SU-DHL-6 (cell line): Measurements from ENCODE around the gene COMMD6.

Experiments used
- H2AFZ ChIP-seq: fragments of 200-600 bp; sonication (generic); 2 replicates; pipeline ENCODE4 v1.6.1; 2014; ENCODE audit warnings: low read depth, mild to moderate bottlenecking, moderate library complexity, mixed read lengths, antibody characterized with exemption, low read length; ENCODE audit not compliant: severe bottlenecking
- H3F3A ChIP-seq: fragments of 200-600 bp; shearing (Covaris generic); 2 replicates; pipeline ENCODE4 v1.6.0; 2016; ENCODE audit warnings: antibody characterized with exemption, mild to moderate bottlenecking; ENCODE audit not compliant: insufficient read depth
- H3K27ac ChIP-seq: fragments of 200-600 bp; sonication (generic); 2 replicates; pipeline ENCODE4 v1.5.1; 2016; ENCODE audit warnings: low read depth, mild to moderate bottlenecking, low read length, moderate library complexity, mixed read lengths
- H3K27me3 ChIP-seq: fragments of 200-600 bp; sonication (generic), shearing (Covaris generic); 2 replicates; pipeline ENCODE4 v1.6.0; 2014; ENCODE audit warnings: mild to moderate bottlenecking, low read length
- H3K36me3 ChIP-seq: fragments of 200-600 bp; sonication (generic); 2 replicates; pipeline ENCODE4 v1.6.1; 2014; ENCODE audit warnings: mild to moderate bottlenecking, low read length, mixed read lengths
- H3K4me2 ChIP-seq: fragments of 300-600, 200-600 bp; shearing (Covaris generic), sonication (generic); 2 replicates; pipeline ENCODE4 v1.6.0; 2014; ENCODE audit warnings: low read length, low read depth, mild to moderate bottlenecking; ENCODE audit not compliant: poor library complexity, severe bottlenecking
- H3K4me3 ChIP-seq: fragments of 200-600 bp; sonication (generic); 2 replicates; pipeline ENCODE4 v1.5.1; 2014; ENCODE audit warnings: antibody characterized with exemption, low read length, mild to moderate bottlenecking, mixed read lengths; ENCODE audit not compliant: insufficient read depth, poor library complexity, severe bottlenecking
- H3K79me2 ChIP-seq: fragments of 200-600 bp; sonication (generic); 2 replicates; pipeline ENCODE4 v1.6.1; 2014; ENCODE audit warnings: mild to moderate bottlenecking, low read length, moderate library complexity; ENCODE audit not compliant: insufficient read depth
- H3K9ac ChIP-seq: fragments of 200-600 bp; sonication (generic); 2 replicates; pipeline ENCODE4 v1.7.0; 2014; ENCODE audit warnings: mild to moderate bottlenecking, low read length
- H3K9me2 ChIP-seq: fragments of 200-600 bp; sonication (generic); replicated peaks from 2 replicates; pipeline ENCODE4 v1.6.1; 2014; ENCODE audit warnings: low read length; ENCODE audit not compliant: insufficient read depth
- H3K9me3 ChIP-seq: fragments of 200-600 bp; sonication (generic); 2 replicates; pipeline ENCODE4 v1.6.1; 2014; ENCODE audit warnings: low read length, mixed read lengths; ENCODE audit not compliant: insufficient read depth
- H4K20me1 ChIP-seq: fragments of 200-600 bp; sonication (generic); 2 replicates; pipeline ENCODE4 v1.6.1; 2014; ENCODE audit warnings: low read depth, mild to moderate bottlenecking, antibody characterized with exemption, low read length, moderate library complexity, mixed read lengths
- EZH2phosphoT487 ChIP-seq: fragments of 200-600 bp; sonication (generic), shearing (Covaris generic); conservative IDR thresholded peaks from 2 replicates; pipeline ENCODE4 v1.6.1; 2018; ENCODE audit warnings: mild to moderate bottlenecking, antibody characterized with exemption, low read length, moderate library complexity, mixed read lengths
- TF ChIP-seq, protein P1 (sequence below): fragments of 200-600 bp; sonication (generic); IDR thresholded peaks from one replicate; pipeline ENCODE4 v1.5.1; 2017; ENCODE audit warnings: antibody characterized with exemption, mild to moderate bottlenecking, low read length, moderate library complexity; ENCODE audit not compliant: insufficient read depth, poor library complexity, severe bottlenecking

COMMD6 gene

DNA sequence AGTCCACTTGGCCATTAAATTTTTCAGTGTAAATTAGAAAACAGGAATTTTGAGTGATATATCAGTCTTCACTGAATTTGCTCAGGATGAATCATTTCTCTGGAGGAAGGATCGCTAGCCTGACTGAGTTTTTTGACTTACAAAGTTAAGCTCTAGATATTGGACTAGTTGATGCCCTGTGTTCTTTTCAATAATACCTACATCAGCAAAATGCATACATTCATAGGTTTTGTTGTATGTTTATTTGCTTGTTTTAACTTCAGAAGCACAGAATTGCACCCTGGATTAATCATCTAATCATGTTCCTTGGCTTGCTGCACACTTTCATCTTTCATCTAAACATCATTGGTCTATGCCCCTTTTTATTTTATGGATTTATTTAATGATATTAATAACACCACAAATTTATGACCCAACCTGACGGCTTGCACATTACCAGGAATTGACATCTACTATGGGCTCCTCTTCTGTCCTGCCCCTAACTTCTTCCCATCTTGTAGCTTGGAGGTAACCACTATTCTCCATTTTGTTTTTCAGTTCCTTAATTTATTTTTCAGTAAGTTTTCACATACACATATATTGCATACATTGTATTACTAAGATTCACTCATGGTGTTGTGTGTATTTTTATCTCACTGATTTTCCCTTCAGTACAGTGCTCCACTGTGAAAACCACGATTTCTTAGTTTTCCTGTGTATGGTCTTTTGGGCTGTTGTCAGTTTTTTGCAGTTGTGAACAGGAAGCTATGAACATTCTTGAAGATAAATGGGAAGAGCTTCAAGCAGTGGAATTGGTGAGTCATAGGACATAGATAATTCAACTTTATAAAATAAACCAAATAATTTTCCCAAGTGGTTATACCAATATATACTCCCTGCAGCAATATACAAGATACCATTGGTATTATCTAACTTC is 23.3 kb downstream of the COMMD6 start:
- Histone ChIP-seq H3F3A (no peaks in the 10 kb centered on the region), H3K4me3 (no peak overlapping the region), H4K20me1 (no peaks in the 10 kb centered on the region), H3K27me3 (no peaks in the 10 kb centered on the region), H3K27ac (no peak overlapping the region), H3K79me2 (no peaks in the 10 kb centered on the region), H3K9me3 (no peaks in the 10 kb centered on the region), H2AFZ (no peak overlapping the region), H3K4me2 (no peak overlapping the region), H3K9ac (no peak overlapping the region), H3K9me2 (no peaks in the 10 kb centered on the region), H3K36me3 (no peaks in the 10 kb centered on the region)
- TF ChIP-seq, protein P1, sequence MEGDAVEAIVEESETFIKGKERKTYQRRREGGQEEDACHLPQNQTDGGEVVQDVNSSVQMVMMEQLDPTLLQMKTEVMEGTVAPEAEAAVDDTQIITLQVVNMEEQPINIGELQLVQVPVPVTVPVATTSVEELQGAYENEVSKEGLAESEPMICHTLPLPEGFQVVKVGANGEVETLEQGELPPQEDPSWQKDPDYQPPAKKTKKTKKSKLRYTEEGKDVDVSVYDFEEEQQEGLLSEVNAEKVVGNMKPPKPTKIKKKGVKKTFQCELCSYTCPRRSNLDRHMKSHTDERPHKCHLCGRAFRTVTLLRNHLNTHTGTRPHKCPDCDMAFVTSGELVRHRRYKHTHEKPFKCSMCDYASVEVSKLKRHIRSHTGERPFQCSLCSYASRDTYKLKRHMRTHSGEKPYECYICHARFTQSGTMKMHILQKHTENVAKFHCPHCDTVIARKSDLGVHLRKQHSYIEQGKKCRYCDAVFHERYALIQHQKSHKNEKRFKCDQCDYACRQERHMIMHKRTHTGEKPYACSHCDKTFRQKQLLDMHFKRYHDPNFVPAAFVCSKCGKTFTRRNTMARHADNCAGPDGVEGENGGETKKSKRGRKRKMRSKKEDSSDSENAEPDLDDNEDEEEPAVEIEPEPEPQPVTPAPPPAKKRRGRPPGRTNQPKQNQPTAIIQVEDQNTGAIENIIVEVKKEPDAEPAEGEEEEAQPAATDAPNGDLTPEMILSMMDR, result no peak
- TF ChIP-seq EZH2phosphoT487, result no peak

DNA sequence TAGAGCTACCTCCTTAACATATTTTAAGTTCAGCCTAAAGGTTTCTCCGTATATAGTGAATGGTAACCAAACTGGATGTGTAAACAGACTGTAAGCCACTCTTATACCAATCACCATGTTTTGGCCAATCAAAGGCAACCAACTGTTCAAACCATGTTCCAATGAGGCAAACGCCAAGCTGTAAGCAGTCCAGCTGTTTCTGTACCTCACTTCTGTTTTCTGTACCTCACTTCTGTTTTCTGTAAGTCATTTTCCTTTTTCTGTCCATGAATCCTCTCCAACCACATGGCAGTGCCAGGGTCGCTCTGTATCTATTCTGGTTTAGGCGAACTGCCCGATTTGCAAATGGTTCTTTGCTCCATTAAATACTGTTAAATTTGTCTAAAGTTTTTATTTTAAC is 24.4 kb downstream of the COMMD6 start:
- Histone ChIP-seq H3K9me3 (no peaks in the 10 kb centered on the region), H3F3A (no peaks in the 10 kb centered on the region), H4K20me1 (no peaks in the 10 kb centered on the region), H3K4me2 (no peak overlapping the region), H3K79me2 (no peaks in the 10 kb centered on the region), H3K9me2 (no peaks in the 10 kb centered on the region), H3K27me3 (no peaks in the 10 kb centered on the region), H2AFZ (no peak overlapping the region), H3K36me3 (no peaks in the 10 kb centered on the region), H3K9ac (no peak overlapping the region), H3K4me3 (no peak overlapping the region), H3K27ac (no peak overlapping the region)
- no peak for TF ChIP-seq EZH2phosphoT487
- TF ChIP-seq, protein P1, result no peak

DNA sequence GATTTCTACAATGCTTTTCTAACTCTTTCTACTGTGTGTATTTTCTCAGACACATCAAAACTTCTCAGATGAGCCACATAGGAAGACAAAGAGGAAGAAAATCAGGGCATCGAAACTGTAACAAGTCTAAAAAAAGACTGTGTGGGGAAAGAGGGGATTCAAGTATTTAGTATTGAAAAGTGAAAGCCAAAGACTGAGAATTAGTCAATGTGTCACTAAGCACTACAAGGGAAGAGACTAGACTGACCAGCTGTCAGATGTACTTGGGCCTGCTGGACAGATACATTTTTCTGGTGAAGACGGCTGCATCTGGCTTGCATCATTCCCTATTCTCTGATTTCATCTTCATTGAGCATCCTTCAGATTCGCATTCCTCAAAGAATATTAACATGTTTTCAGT is 25.4 kb downstream of the COMMD6 start:
- Histone ChIP-seq H3F3A (no peaks in the 10 kb centered on the region), H3K27ac (no peak overlapping the region), H3K4me2 (no peak overlapping the region), H3K9ac (no peak overlapping the region), H3K4me3 (no peak overlapping the region), H3K9me3 (no peaks in the 10 kb centered on the region), H3K27me3 (no peaks in the 10 kb centered on the region), H3K9me2 (no peaks in the 10 kb centered on the region), H3K36me3 (no peaks in the 10 kb centered on the region), H4K20me1 (no peaks in the 10 kb centered on the region), H3K79me2 (no peaks in the 10 kb centered on the region), H2AFZ (no peak overlapping the region)
- no peak for TF ChIP-seq EZH2phosphoT487
- TF ChIP-seq, protein P1, result no peak
